Suprapubic skin (tissue), 3 donors: ENCODE measurements around the gene LRRC10B.

Source experiments
- CTCF ChIP-seq, 2 donors: fragments of 200-600 bp in 1 of 2; fragments of 450-650 bp in 1 of 2; sonication (generic) in 1 of 2; IDR thresholded peaks; one replicate each; pipeline ENCODE4 v1.5.1; 2016 to 2019; ENCODE audit warnings: antibody characterized with exemption in 2 of 2, mild to moderate bottlenecking in 1 of 2, moderate library complexity in 1 of 2
- EP300 ChIP-seq: sonication (generic); formaldehyde crosslinking; IDR thresholded peaks from one replicate; pipeline ENCODE4 v1.6.1; 2017; ENCODE audit warnings: antibody characterized with exemption
- POLR2A ChIP-seq, 2 donors: fragments of 450-650 bp; IDR thresholded peaks; one replicate each; pipeline ENCODE4 v1.6.1; 2017; ENCODE audit warnings: antibody characterized with exemption in 2 of 2, mild to moderate bottlenecking in 2 of 2, moderate library complexity in 2 of 2

DNA sequence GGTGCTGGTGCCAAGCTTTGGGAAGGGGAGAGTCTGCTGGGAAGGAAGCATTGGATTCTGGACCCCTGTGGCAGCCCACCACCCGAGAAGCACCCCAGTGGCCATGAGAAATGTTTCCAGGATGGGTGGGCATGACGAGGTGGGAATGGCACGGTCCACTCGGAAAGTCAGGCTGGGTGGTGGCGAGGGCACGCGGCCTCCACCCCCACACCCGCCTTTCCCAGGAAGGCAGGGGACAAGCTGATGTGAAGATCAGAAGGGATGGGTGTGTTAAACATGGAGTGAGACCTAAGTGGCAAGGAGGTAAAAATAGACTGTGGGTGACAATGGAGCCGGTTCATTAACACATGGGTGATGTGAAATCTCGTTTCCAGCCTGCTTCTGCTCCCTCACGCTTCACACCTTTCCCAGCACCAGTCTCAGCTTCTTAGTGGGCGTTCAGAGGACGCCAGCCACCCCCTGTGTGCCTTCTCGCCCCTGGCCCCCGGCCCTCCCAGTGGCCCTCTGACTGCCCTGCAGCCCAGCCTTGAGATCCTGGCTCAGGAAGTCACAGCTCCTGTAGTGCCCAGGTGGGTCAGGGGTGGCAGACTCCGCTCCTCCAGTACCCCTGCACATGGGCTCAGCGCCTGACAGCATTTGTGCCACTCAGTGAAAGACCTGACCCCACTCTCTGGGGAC lies 27.6 kb downstream of the LRRC10B start:
- TF ChIP-seq CTCF (IDR thresholded peaks at IDR 0.05) (no peak), POLR2A (IDR thresholded peaks at IDR 0.05) (no peak), EP300 (no peak)
